Measurements from ENCODE around the gene SLC44A1.

SLC44A1 gene

GRCh38 chr9:105362470-105362869 is 118.0 kb downstream of the SLC44A1 start:
- TF ChIP-seq SPI1 (IDR thresholded peaks at IDR 0.05; ENCODE audit: borderline replicate concordance, low read depth) (no peak), CTCF (IDR thresholded peaks at IDR 0.05; ENCODE audit: insufficient read depth, low read length) (no peak), REST (IDR thresholded peaks at IDR 0.05; ENCODE audit: insufficient replicate concordance, low read depth) (no peak), GABPA (IDR thresholded peaks at IDR 0.05; ENCODE audit: low read depth) (no peak), POLR2AphosphoS5 (IDR thresholded peaks at IDR 0.05; ENCODE audit: low read depth) (no peak)
- H3K27me3 ChIP-seq (ENCODE audit: insufficient read depth, poor library complexity, severe bottlenecking): no peaks in the 10 kb centered on the region
- H3K27ac ChIP-seq (replicated peaks): no peak overlapping the region

GRCh38 chr9:105363837-105364236 is 119.4 kb downstream of the SLC44A1 start:
- TF ChIP-seq SPI1 (IDR thresholded peaks at IDR 0.05; ENCODE audit: borderline replicate concordance, low read depth): no peak
- no peak for TF ChIP-seq REST (IDR thresholded peaks at IDR 0.05; ENCODE audit: insufficient replicate concordance, low read depth)
- TF ChIP-seq GABPA (IDR thresholded peaks at IDR 0.05; ENCODE audit: low read depth): no peak
- no peak for TF ChIP-seq CTCF (IDR thresholded peaks at IDR 0.05; ENCODE audit: insufficient read depth, low read length)
- TF ChIP-seq POLR2AphosphoS5 (IDR thresholded peaks at IDR 0.05; ENCODE audit: low read depth): no peak
- H3K27me3 ChIP-seq (ENCODE audit: insufficient read depth, poor library complexity, severe bottlenecking): no peaks in the 10 kb centered on the region
- no peak overlapping the region for H3K27ac ChIP-seq (replicated peaks)

More at GRCh38 chr9:105362470-105362869, 118.0 kb downstream of the SLC44A1 start:
- no peak for DNase-seq (ENCODE audit: low read depth in 1 of 2, low spot score in 1 of 2)
- H3K4me3 ChIP-seq (replicated peaks; ENCODE audit: insufficient read depth, low read length): no peak overlapping the region

GRCh38 chr9:105369911-105370310 is 125.5 kb downstream of the SLC44A1 start:
- no peak for DNase-seq (ENCODE audit: low read depth in 1 of 2, low spot score in 1 of 2)
- Histone ChIP-seq H3K27me3 (ENCODE audit: insufficient read depth, poor library complexity, severe bottlenecking) (no peaks in the 10 kb centered on the region), H3K4me3 (replicated peaks; ENCODE audit: insufficient read depth, low read length) (no peak overlapping the region), H3K27ac (replicated peaks) (no peak overlapping the region)
- TF ChIP-seq REST (IDR thresholded peaks at IDR 0.05; ENCODE audit: insufficient replicate concordance, low read depth) (no peak), GABPA (IDR thresholded peaks at IDR 0.05; ENCODE audit: low read depth) (no peak), SPI1 (IDR thresholded peaks at IDR 0.05; ENCODE audit: borderline replicate concordance, low read depth) (no peak), CTCF (IDR thresholded peaks at IDR 0.05; ENCODE audit: insufficient read depth, low read length) (no peak), POLR2AphosphoS5 (IDR thresholded peaks at IDR 0.05; ENCODE audit: low read depth) (no peak)

More at GRCh38 chr9:105363837-105364236, 119.4 kb downstream of the SLC44A1 start:
- DNase-seq (ENCODE audit: low read depth in 1 of 2, low spot score in 1 of 2): no peak
- no peak overlapping the region for H3K4me3 ChIP-seq (replicated peaks; ENCODE audit: insufficient read depth, low read length)
